Nephron progenitor cell (in vitro differentiated cells): ENCODE data around the gene NUDCD3.

Source experiments
- DNase-seq: peaks from one replicate; pipeline ENCODE4 v3.0.0; 2021
- H3K27ac Mint-ChIP-seq: 2 replicates; pipeline ENCODE4 v1.8.0; 2021; ENCODE audit warnings: mild to moderate bottlenecking, moderate library complexity, mixed read lengths
- H3K27me3 Mint-ChIP-seq: 2 replicates; pipeline ENCODE4 v1.8.0; 2021; ENCODE audit warnings: mild to moderate bottlenecking, low read depth, mixed read lengths; ENCODE audit not compliant: poor library complexity
- H3K36me3 Mint-ChIP-seq: 2 replicates; pipeline ENCODE4 v1.8.0; 2021; ENCODE audit warnings: low read depth, mixed read lengths
- H3K4me1 Mint-ChIP-seq: 2 replicates; pipeline ENCODE4 v1.8.0; 2021; ENCODE audit warnings: mixed read lengths
- H3K4me3 Mint-ChIP-seq: 2 replicates; pipeline ENCODE4 v1.8.0; 2021; ENCODE audit warnings: mild to moderate bottlenecking, moderate library complexity, mixed read lengths
- H3K9me3 Mint-ChIP-seq: 2 replicates; pipeline ENCODE4 v1.8.0; 2021; ENCODE audit warnings: mild to moderate bottlenecking, moderate library complexity, mixed read lengths
- TF ChIP-seq, protein P1 (sequence below): fragments of 200-600 bp; sonication (generic); IDR thresholded peaks from 2 replicates; pipeline ENCODE4 v1.5.0; 2021; ENCODE audit warnings: antibody characterized with exemption

NUDCD3 gene

DNA sequence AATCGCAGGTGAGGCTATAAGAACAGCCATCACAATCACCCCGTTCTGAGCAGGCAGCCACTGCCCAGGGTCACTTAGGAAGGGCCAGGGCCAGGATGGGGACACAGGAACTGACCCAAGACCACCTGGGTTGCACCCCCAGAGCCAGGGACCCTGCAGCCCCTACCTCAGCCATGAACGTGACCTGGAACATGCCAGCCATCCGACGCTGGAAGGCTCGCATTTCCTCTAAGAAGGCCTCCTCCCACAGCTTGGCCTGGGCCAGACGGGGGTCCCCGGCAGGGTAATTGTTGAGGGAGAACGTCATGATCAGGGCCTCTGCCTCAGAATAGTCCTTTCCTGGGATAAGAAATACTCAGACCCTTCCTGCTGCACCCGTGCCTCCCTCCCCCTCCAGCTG lies 45.6 kb upstream of the NUDCD3 start:
- no peak for DNase-seq
- Mint-ChIP-seq H3K9me3 (no peaks in the 10 kb centered on the region), H3K27ac (no peak overlapping the region), H3K4me1 (peaks cover 4% of the 10 kb centered on the region), H3K27me3 (peaks cover 15% of the 10 kb centered on the region), H3K36me3 (no peaks in the 10 kb centered on the region), H3K4me3 (no peak overlapping the region)
- TF ChIP-seq, protein P1, sequence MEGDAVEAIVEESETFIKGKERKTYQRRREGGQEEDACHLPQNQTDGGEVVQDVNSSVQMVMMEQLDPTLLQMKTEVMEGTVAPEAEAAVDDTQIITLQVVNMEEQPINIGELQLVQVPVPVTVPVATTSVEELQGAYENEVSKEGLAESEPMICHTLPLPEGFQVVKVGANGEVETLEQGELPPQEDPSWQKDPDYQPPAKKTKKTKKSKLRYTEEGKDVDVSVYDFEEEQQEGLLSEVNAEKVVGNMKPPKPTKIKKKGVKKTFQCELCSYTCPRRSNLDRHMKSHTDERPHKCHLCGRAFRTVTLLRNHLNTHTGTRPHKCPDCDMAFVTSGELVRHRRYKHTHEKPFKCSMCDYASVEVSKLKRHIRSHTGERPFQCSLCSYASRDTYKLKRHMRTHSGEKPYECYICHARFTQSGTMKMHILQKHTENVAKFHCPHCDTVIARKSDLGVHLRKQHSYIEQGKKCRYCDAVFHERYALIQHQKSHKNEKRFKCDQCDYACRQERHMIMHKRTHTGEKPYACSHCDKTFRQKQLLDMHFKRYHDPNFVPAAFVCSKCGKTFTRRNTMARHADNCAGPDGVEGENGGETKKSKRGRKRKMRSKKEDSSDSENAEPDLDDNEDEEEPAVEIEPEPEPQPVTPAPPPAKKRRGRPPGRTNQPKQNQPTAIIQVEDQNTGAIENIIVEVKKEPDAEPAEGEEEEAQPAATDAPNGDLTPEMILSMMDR, result no peak

GRCh38 chr7:44535348-44536064 lies 45.0 kb upstream of the NUDCD3 start:
- no peak for DNase-seq
- TF ChIP-seq, protein P1, result no peak
- H3K36me3 Mint-ChIP-seq, result no peaks in the 10 kb centered on the region
- H3K4me1 Mint-ChIP-seq, result peaks cover 4% of the 10 kb centered on the region
- no peak overlapping the region for H3K27ac Mint-ChIP-seq
- peaks cover 19% of the 10 kb centered on the region for H3K27me3 Mint-ChIP-seq
- peaks cover 2% of the 10 kb centered on the region for H3K9me3 Mint-ChIP-seq
- H3K4me3 Mint-ChIP-seq, result no peak overlapping the region

DNA sequence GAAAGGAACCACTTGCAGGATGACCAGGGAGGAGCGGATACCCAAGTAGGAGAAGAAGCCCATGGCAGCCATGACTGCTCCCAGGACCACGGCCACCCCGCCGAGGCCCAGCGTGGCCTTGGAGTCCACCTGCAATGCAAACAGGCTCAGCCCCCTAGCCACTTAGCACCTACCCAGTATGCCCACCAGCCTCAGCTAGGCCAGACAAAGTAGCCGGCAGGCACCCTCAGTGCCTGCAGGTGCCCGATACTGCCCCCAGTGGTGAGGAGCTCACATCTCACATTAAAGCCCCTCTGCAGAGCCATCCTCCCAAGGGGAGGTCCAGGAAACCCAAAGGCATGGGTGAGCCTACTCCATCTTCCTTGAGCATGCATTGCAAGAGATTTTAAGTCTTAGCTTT lies 44.0 kb upstream of the NUDCD3 start:
- Mint-ChIP-seq H3K27ac (no peak overlapping the region), H3K27me3 (peaks cover 19% of the 10 kb centered on the region), H3K36me3 (no peaks in the 10 kb centered on the region), H3K4me1 (peaks cover 4% of the 10 kb centered on the region), H3K4me3 (no peak overlapping the region), H3K9me3 (peaks cover 6% of the 10 kb centered on the region)
- TF ChIP-seq, protein P1, result peak; percentile 61
- DNase-seq, result peak; percentile 61

GRCh38 chr7:44534087-44534486 lies 43.6 kb upstream of the NUDCD3 start:
- Mint-ChIP-seq H3K4me1 (peaks cover 4% of the 10 kb centered on the region), H3K27me3 (peaks cover 21% of the 10 kb centered on the region), H3K27ac (no peak overlapping the region), H3K36me3 (no peaks in the 10 kb centered on the region), H3K9me3 (peaks cover 7% of the 10 kb centered on the region), H3K4me3 (no peak overlapping the region)
- DNase-seq, result no peak
- TF ChIP-seq, protein P1, result no peak

- TF ChIP-seq, protein P1, result no peak
- no peaks in the 10 kb centered on the region for H3K36me3 Mint-ChIP-seq
- peaks cover 23% of the 10 kb centered on the region for H3K27me3 Mint-ChIP-seq
- H3K4me1 Mint-ChIP-seq, result peaks cover 4% of the 10 kb centered on the region
- H3K9me3 Mint-ChIP-seq, result peaks cover 11% of the 10 kb centered on the region
- no peak for DNase-seq
- H3K27ac Mint-ChIP-seq, result no peak overlapping the region
- H3K4me3 Mint-ChIP-seq, result no peak overlapping the region
Measured at GRCh38 chr7:44533301-44534055, 43.0 kb upstream of the NUDCD3 start.
